ENCODE measurements around the gene ASTN2.

ASTN2 gene

GRCh38 chr9:116544896-116545295 lies 870.0 kb downstream of the ASTN2 start:
- H3K4me2 ChIP-seq (ENCODE audit: low read length), result no peak overlapping the region
- no peaks in the 10 kb centered on the region for H3K79me2 ChIP-seq (ENCODE audit: control insufficient read depth, low read length)
- H3K9me3 ChIP-seq (ENCODE audit: control insufficient read depth, insufficient read depth, low read length), result no peaks in the 10 kb centered on the region
- no peaks in the 10 kb centered on the region for H3K27me3 ChIP-seq (ENCODE audit: control insufficient read depth, low read length)
- no peaks in the 10 kb centered on the region for H4K20me1 ChIP-seq (ENCODE audit: control insufficient read depth, insufficient read depth, low read depth, low read length)
- no peaks in the 10 kb centered on the region for H3K9me2 ChIP-seq (replicated peaks; ENCODE audit: control insufficient read depth, low read length)
- H3K4me3 ChIP-seq (ENCODE audit: low read length), result no peak overlapping the region
- no peaks in the 10 kb centered on the region for H3F3A ChIP-seq (ENCODE audit: control insufficient read depth, insufficient read depth)
- no peak overlapping the region for H3K27ac ChIP-seq (ENCODE audit: low read depth, low read length)
- no peaks in the 10 kb centered on the region for H3K4me1 ChIP-seq (ENCODE audit: control insufficient read depth, low read length)
- TF ChIP-seq CTCF (IDR thresholded peaks at IDR 0.05; ENCODE audit: low read depth, low read length, poor library complexity, severe bottlenecking) (no peak), EZH2phosphoT487 (IDR thresholded peaks at IDR 0.05; ENCODE audit: borderline replicate concordance, low read length) (no peak)
- H3K36me3 ChIP-seq (ENCODE audit: control insufficient read depth, low read length), result no peaks in the 10 kb centered on the region

GRCh38 chr9:116543731-116544400 lies 871.0 kb downstream of the ASTN2 start:
- Histone ChIP-seq H4K20me1 (ENCODE audit: control insufficient read depth, insufficient read depth, low read depth, low read length) (no peaks in the 10 kb centered on the region), H3F3A (ENCODE audit: control insufficient read depth, insufficient read depth) (no peaks in the 10 kb centered on the region), H3K9me2 (replicated peaks; ENCODE audit: control insufficient read depth, low read length) (no peaks in the 10 kb centered on the region), H3K79me2 (ENCODE audit: control insufficient read depth, low read length) (no peaks in the 10 kb centered on the region), H3K4me3 (ENCODE audit: low read length) (no peak overlapping the region), H3K27me3 (ENCODE audit: control insufficient read depth, low read length) (no peaks in the 10 kb centered on the region), H3K4me2 (ENCODE audit: low read length) (no peak overlapping the region), H3K36me3 (ENCODE audit: control insufficient read depth, low read length) (no peaks in the 10 kb centered on the region), H3K4me1 (ENCODE audit: control insufficient read depth, low read length) (no peaks in the 10 kb centered on the region), H3K27ac (ENCODE audit: low read depth, low read length) (no peak overlapping the region), H3K9me3 (ENCODE audit: control insufficient read depth, insufficient read depth, low read length) (no peaks in the 10 kb centered on the region)
- TF ChIP-seq EZH2phosphoT487 (IDR thresholded peaks at IDR 0.05; ENCODE audit: borderline replicate concordance, low read length) (no peak), CTCF (IDR thresholded peaks at IDR 0.05; ENCODE audit: low read depth, low read length, poor library complexity, severe bottlenecking) (no peak)

DNA sequence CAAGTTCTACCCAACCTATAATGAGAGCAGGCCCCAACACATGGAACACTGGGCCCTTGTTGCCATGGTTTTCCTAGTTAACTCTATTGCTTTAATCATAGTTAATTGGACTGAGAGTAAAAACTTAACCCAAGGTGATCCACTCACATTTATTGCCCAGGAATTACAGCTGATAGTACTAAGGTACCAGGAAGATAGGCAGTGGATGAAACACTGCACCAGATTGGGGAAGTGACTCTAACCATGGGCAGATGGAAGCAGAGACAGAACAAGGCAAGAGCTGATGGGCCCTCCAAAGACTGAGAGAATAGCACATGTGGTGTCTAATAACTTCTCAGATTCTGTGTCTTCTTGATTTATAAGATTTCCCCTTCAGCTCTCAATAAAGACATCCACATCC lies 873.5 kb downstream of the ASTN2 start:
- H3F3A ChIP-seq (ENCODE audit: control insufficient read depth, insufficient read depth), result no peaks in the 10 kb centered on the region

More for the DNA sequence above, 873.5 kb downstream of the ASTN2 start:
- Histone ChIP-seq H3K4me1 (ENCODE audit: control insufficient read depth, low read length) (no peaks in the 10 kb centered on the region), H3K79me2 (ENCODE audit: control insufficient read depth, low read length) (no peaks in the 10 kb centered on the region), H3K4me3 (ENCODE audit: low read length) (no peak overlapping the region), H3K27me3 (ENCODE audit: control insufficient read depth, low read length) (no peaks in the 10 kb centered on the region), H3K9me2 (replicated peaks; ENCODE audit: control insufficient read depth, low read length) (no peaks in the 10 kb centered on the region), H4K20me1 (ENCODE audit: control insufficient read depth, insufficient read depth, low read depth, low read length) (no peaks in the 10 kb centered on the region), H3K27ac (ENCODE audit: low read depth, low read length) (no peak overlapping the region), H3K36me3 (ENCODE audit: control insufficient read depth, low read length) (no peaks in the 10 kb centered on the region), H3K4me2 (ENCODE audit: low read length) (no peak overlapping the region), H3K9me3 (ENCODE audit: control insufficient read depth, insufficient read depth, low read length) (no peaks in the 10 kb centered on the region)
- TF ChIP-seq EZH2phosphoT487 (IDR thresholded peaks at IDR 0.05; ENCODE audit: borderline replicate concordance, low read length) (no peak), CTCF (IDR thresholded peaks at IDR 0.05; ENCODE audit: low read depth, low read length, poor library complexity, severe bottlenecking) (no peak)

Data from DOHH2 (cell line).